GM10248 (cell line): ENCODE data around the gene ACTR6.
"Not testable (repeated sequence)": the region's sequence is repeated elsewhere in the genome, so short reads cannot be mapped to it uniquely, and the experiment has no call there.

Source experiments
- CTCF ChIA-PET: fragments of 300-600 bp; sonication (Branson Sonifier 250); formaldehyde crosslinking; extraction: SDS; loops from one replicate; lab custom pipeline; 2021; ENCODE audit warnings: antibody characterized with exemption; lab: Yijun Ruan, JAX
- POLR2A ChIA-PET: fragments of 350-650 bp; sonication (Branson Sonifier 250); formaldehyde crosslinking; extraction: SDS; loops from one replicate; lab custom pipeline; 2020; ENCODE audit warnings: antibody characterized with exemption; lab: Yijun Ruan, JAX
- DNase-seq: peaks from one replicate; pipeline ENCODE4 v3.0.0; 2012; ENCODE audit errors: extremely low spot score
- TF ChIP-seq, protein P1 (sequence below): IDR thresholded peaks from 2 replicates; pipeline ENCODE4 v1.5.1; 2012; ENCODE audit warnings: mild to moderate bottlenecking, low read depth; ENCODE audit errors: extremely low read depth, missing control alignments, control extremely low read depth

ACTR6 gene

DNA sequence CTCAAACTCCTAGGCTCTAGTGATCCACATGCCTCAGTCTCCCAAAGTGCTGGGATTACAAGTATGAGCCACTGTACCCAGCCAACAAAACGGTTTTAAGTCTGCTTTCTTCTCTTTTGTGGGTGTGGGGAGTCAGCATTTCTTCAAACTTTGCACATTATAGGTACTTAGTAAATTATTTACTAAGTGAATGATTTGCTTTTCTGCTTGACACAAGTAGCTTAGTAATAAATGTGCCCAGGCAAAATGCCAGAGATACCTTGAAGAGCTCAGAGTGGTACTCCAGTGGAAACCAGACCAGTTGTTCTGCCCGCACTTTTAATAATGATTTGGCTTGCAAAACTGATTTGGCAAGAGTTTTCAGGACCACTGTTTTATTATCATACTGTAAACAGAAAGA lies 51.3 kb downstream of the ACTR6 start:
- ChIA-PET CTCF (interaction anchor here (0.8 to 1.2 kb wide), 2 partner anchors 10 to 13 kb away, joined by 3 read pairs; no protein-coding TSS in a partner anchor), POLR2A (no interaction called here)
- DNase-seq, result no peak
- TF ChIP-seq, protein P1, sequence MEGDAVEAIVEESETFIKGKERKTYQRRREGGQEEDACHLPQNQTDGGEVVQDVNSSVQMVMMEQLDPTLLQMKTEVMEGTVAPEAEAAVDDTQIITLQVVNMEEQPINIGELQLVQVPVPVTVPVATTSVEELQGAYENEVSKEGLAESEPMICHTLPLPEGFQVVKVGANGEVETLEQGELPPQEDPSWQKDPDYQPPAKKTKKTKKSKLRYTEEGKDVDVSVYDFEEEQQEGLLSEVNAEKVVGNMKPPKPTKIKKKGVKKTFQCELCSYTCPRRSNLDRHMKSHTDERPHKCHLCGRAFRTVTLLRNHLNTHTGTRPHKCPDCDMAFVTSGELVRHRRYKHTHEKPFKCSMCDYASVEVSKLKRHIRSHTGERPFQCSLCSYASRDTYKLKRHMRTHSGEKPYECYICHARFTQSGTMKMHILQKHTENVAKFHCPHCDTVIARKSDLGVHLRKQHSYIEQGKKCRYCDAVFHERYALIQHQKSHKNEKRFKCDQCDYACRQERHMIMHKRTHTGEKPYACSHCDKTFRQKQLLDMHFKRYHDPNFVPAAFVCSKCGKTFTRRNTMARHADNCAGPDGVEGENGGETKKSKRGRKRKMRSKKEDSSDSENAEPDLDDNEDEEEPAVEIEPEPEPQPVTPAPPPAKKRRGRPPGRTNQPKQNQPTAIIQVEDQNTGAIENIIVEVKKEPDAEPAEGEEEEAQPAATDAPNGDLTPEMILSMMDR, result no peak

DNA sequence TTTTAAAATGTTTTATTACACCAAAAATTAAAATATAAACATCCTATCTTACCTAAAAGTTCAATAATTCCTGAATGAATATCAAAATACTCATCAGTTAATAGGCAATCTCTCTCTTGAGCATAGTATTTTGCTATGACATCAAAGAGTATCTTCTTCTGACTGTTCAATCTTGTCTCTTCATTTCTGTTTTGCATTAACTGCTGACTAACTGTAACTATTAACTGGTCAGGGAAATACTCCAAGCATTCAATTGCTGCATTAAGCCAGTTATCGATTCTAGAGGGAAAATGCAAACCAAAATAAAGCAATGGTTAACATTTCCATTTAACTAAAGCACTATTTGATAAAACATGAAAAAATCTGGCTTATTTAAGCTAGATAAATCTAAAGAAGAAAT lies 52.8 kb downstream of the ACTR6 start:
- no peak for DNase-seq
- TF ChIP-seq, protein P1, result no peak
- ChIA-PET CTCF (no interaction called here), POLR2A (no interaction called here)

DNA sequence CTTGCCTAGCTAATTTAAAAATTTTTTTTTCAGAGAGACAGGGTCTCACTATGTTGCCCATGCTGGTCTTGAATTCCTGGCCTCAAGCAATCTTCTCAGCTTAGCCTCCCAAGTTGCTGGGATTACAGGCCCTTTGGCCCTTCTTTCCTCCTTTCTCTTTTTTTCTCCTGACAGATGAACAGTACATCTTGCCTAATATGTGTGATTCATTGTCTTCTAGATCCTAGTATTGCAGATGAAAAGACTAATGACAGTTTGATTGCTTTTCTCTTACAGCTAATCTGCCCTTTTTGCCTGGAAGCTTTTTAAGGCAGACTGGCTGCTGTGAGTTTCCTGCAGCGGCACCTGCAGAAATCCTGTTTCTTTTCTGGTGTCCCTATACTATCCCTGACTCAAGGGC lies 54.3 kb downstream of the ACTR6 start:
- TF ChIP-seq, protein P1, result no peak
- ChIA-PET CTCF (interaction anchor here (0.7 to 1.8 kb wide), 3 partner anchors 9 to 298 kb away, joined by 3 to 7 read pairs (median 5); no protein-coding TSS in a partner anchor), POLR2A (no interaction called here)
- no peak for DNase-seq

DNA sequence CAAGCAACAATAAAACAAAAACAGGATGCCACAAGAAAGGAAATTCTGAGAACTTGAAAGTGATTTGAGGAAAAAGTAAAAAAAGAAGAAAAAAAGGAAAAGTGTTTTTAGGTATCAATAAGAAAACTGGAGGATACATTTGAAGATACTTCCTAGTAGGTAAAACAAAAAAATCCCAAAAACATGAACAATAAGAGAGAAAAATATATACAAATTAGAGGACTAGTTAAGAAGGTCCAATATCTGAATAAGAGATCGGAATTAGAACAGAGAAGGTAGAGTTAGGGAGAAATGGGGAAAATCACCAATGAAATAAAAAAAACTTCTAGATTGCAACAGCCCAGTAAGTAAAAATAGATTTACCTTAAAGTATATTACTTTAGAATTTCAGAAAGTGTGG lies 57.5 kb downstream of the ACTR6 start:
- CTCF ChIA-PET, result no interaction called here
- TF ChIP-seq, protein P1, result no peak
- POLR2A ChIA-PET, result no interaction called here
- DNase-seq, result no peak

DNA sequence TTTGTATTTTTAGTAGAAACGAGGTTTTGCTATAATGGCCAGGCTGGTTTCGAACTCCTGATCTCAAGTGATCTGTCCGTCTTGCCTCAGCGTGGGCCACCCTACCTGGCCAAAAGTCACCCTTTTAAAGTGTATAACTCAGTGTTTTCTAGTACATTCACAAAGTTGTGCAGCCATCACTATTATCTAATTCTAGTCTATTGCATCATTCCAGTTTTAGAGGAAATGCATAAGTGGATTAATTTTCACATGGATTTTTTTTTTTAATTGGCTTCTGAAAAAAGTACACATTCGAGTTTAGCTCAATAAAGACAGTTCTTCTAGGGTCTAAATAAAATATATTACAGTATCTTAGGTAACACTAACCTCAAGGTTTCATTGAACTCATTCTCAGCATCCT lies 62.5 kb downstream of the ACTR6 start:
- TF ChIP-seq, protein P1, result no peak
- ChIA-PET CTCF (no interaction called here), POLR2A (no interaction called here)
- DNase-seq, result no peak

DNA sequence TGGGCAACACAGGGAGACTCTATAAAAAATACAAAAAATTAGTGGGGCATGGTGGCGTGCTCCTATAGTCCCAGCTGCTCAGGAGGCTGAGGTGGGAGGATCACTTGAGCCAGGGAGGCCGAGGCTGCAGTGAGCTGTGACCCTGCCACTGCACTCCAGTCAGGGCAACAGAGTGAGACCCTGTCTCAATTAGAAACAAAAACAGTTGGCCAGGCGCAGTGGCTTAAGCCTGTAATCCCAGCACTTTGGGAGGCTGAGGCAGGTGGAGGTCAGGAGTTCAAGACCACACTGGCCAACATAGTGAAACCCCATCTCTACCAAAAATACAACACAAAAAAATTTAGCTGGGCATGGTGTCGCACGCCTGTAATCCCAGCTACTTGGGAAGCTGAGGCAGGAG lies 64.5 kb downstream of the ACTR6 start:
- CTCF ChIA-PET, result interaction anchor here (0.7 to 1.3 kb wide), 3 partner anchors 13 to 27 kb away, joined by 3 to 4 read pairs (median 3); no protein-coding TSS in a partner anchor
- POLR2A ChIA-PET, result not testable (repeated sequence)

DNA sequence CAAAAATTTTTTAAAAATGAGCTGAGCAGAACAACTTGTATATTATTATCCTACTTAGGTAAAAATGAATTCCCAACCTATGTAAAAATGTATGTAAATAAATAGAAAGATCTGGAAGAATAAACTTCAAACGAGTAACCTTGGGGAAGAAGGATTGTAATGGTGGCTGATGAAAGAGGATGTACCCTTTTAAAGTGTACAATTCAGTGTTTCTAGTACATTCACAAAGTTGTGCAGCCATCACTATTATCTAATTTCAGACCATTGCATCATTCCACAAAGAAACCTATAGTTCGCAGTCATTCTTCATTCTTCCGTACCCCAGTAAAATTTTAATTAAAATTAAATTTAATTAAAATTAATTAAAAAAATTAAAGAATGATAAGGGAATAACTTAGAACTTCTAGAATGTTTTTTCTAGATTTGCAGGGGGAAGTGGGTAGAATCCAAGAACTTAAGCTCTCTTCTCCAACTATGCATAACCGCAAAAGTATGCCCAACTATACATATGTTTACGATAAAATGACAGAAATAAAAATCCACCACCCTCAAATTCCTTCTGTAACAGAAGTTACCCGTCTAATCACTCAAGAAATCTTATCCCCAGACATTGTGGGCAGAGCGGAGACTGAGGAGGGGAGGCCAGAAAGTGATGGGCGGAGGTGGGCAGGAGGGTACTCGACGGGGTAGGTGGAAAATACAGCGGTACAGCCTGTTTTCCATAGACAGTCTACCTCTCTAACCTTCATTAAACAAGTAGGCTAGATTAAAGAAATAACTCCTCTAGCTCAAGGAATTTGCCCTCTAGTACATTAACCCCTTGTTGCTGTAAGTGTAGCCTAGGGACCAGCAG lies 65.3 kb downstream of the ACTR6 start:
- ChIA-PET CTCF (interaction anchor here (1.0 to 1.4 kb wide), 4 partner anchors 13 to 139 kb away, joined by 3 to 4 read pairs (median 4); partner anchors contain the start of gene ACTR6), POLR2A (no interaction called here)
- no peak for DNase-seq
- TF ChIP-seq, protein P1, result no peak

More for the DNA sequence above, 64.5 kb downstream of the ACTR6 start:
- DNase-seq, result not testable (repeated sequence)
